Panc1 (cell line): ENCODE data around the gene GPHN. TPM values are rescaled to one million over a fixed set of nuclear protein-coding genes. Genes with fewer than 3 reads are reported as not detected.

Source experiments
- ATAC-seq: fragments of 200-7000 bp; cut with Tn5 transposase; 2 replicates; pipeline ENCODE4 v1.9.1; 2020; ENCODE audit warnings: mild to moderate bottlenecking, moderate library complexity
- BruUV-seq: library from RNA; stranded (reverse); fragments of 400-500 nt; replicated peaks from 2 replicates; lab custom pipeline; 2021; lab: Mats Ljungman, UMichigan
- CTCF ChIA-PET: fragments of 300-600 bp; sonication (Branson Sonifier 250); formaldehyde crosslinking; loops from one replicate; lab custom pipeline; 2022; ENCODE audit warnings: antibody characterized with exemption; lab: Charles Lee
- POLR2A ChIA-PET: fragments of 300-600 bp; sonication (Branson Sonifier 250); formaldehyde crosslinking; loops from one replicate; lab custom pipeline; 2022; ENCODE audit warnings: antibody characterized with exemption; lab: Charles Lee
- DNase-seq: peaks from one replicate; pipeline ENCODE4 v3.0.0-alpha.2; 2010; ENCODE audit warnings: low read depth, low spot score
- H3K27ac ChIP-seq: 2 replicates; pipeline ENCODE4 v1.5.1; 2011; ENCODE audit warnings: mild to moderate bottlenecking, low read length, inconsistent platforms
- H3K27me3 ChIP-seq: fragments of 200-500 bp; sonication (Bioruptor generic); 2 replicates; pipeline ENCODE4 v1.6.0; 2014; ENCODE audit warnings: low read length, inconsistent platforms; ENCODE audit not compliant: control insufficient read depth, insufficient read depth
- H3K36me3 ChIP-seq: fragments of 200-500 bp; sonication (Bioruptor generic); 2 replicates; pipeline ENCODE4 v1.5.1; 2014; ENCODE audit warnings: inconsistent platforms, mild to moderate bottlenecking, low read length, moderate library complexity; ENCODE audit not compliant: control insufficient read depth, insufficient read depth
- H3K4me1 ChIP-seq: 2 replicates; pipeline ENCODE4 v1.5.1; 2011; ENCODE audit warnings: inconsistent platforms, mild to moderate bottlenecking, low read length, moderate library complexity; ENCODE audit not compliant: control insufficient read depth, insufficient read depth
- H3K4me3 ChIP-seq, 2 experiments: 2 replicates each; pipeline ENCODE4 v1.5.1; 2011 to 2012; ENCODE audit warnings: low read depth in 2 of 2, low read length in 2 of 2, mild to moderate bottlenecking in 2 of 2, inconsistent platforms in 1 of 2, moderate library complexity in 1 of 2
- H3K9me3 ChIP-seq: fragments of 200-500 bp; sonication (Bioruptor generic); 2 replicates; pipeline ENCODE4 v1.5.1; 2014; ENCODE audit warnings: low read depth, mild to moderate bottlenecking, inconsistent platforms, low read length, moderate library complexity; ENCODE audit not compliant: control insufficient read depth, insufficient read depth
- CTCF ChIP-seq: fragments of 450-650 bp; IDR thresholded peaks from 2 replicates; pipeline ENCODE4 v1.5.1; 2017; ENCODE audit warnings: mild to moderate bottlenecking
- SIN3A ChIP-seq: IDR thresholded peaks from 2 replicates; pipeline ENCODE4 v1.6.1; 2012; ENCODE audit warnings: low read depth, mild to moderate bottlenecking, low read length, moderate library complexity, borderline replicate concordance; ENCODE audit not compliant: insufficient read depth
- TCF7L2 ChIP-seq: IDR thresholded peaks from 2 replicates; pipeline ENCODE4 v1.6.1; 2011; ENCODE audit warnings: mild to moderate bottlenecking, low read depth, low read length, inconsistent platforms
- in situ Hi-C: cut with HindIII; loops from 2 replicates; pipeline ENCODE4 v1.10.0; 2016; ENCODE audit warnings: low sequenced_read_pairs, low pct_unique_long_range_greater_than_20kb
- intact Hi-C: fragments of 100-400 bp; cut with micrococcal nuclease; formaldehyde crosslinking; loops from one replicate; pipeline ENCODE4 v1.10.0; 2022; ENCODE audit not compliant: unreplicated experiment
- total RNA-seq: library from RNA; stranded (reverse); gene quantifications from one replicate; pipeline ENCODE4 v1.2.1, GENCODE V29; 2021; ENCODE audit not compliant: unreplicated experiment
- TF ChIP-seq, protein P1 (sequence below), 2 experiments: IDR thresholded peaks; 2 replicates each; pipeline ENCODE4 v1.6.1; 2011 to 2012; ENCODE audit warnings: low read depth in 2 of 2, control low read depth in 1 of 2, low read length in 1 of 2, mild to moderate bottlenecking in 1 of 2, moderate library complexity in 1 of 2; ENCODE audit not compliant: insufficient read depth in 1 of 2

GPHN gene
- total RNA-seq, 1 experiment from 2014 or later = 26.6 TPM

DNA sequence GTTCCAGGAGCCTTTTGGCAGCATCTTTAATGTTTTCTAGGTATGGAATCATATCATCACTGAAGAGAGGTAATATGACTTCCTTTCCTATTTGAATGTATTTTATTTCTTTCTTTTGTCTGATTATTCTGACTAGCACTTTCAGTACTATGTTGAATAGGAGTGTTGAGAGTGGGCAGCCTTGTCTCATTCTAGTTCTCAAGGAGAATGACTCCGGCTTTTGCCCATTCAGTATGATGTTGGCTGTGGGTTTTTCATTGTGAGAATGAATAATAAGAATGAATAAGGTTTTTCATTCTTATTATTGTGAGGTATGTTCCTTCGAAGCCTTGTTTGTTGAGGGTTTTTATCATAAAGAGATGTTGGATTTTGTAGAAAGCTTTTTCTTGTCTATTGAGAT, 98.9 kb downstream of the GPHN start:
- H3K4me3 ChIP-seq = no peak overlapping the region
- H3K36me3 ChIP-seq = no peaks in the 10 kb centered on the region
- intact Hi-C loops = no loop called here
- ChIA-PET CTCF (no interaction called here), POLR2A (no interaction called here)
- BruUV-seq = no TSS peak
- no peak overlapping the region for H3K27ac ChIP-seq
- ATAC-seq (no peak), DNase-seq (no peak)
- H3K27me3 ChIP-seq = no peaks in the 10 kb centered on the region
- TF ChIP-seq, protein P1, sequence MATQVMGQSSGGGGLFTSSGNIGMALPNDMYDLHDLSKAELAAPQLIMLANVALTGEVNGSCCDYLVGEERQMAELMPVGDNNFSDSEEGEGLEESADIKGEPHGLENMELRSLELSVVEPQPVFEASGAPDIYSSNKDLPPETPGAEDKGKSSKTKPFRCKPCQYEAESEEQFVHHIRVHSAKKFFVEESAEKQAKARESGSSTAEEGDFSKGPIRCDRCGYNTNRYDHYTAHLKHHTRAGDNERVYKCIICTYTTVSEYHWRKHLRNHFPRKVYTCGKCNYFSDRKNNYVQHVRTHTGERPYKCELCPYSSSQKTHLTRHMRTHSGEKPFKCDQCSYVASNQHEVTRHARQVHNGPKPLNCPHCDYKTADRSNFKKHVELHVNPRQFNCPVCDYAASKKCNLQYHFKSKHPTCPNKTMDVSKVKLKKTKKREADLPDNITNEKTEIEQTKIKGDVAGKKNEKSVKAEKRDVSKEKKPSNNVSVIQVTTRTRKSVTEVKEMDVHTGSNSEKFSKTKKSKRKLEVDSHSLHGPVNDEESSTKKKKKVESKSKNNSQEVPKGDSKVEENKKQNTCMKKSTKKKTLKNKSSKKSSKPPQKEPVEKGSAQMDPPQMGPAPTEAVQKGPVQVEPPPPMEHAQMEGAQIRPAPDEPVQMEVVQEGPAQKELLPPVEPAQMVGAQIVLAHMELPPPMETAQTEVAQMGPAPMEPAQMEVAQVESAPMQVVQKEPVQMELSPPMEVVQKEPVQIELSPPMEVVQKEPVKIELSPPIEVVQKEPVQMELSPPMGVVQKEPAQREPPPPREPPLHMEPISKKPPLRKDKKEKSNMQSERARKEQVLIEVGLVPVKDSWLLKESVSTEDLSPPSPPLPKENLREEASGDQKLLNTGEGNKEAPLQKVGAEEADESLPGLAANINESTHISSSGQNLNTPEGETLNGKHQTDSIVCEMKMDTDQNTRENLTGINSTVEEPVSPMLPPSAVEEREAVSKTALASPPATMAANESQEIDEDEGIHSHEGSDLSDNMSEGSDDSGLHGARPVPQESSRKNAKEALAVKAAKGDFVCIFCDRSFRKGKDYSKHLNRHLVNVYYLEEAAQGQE (IDR thresholded peaks at IDR 0.05; ENCODE audit: insufficient read depth in 1 of 2, low read depth in 2 of 2, low read length in 1 of 2) = no peak
- no peak for TF ChIP-seq SIN3A
- no peak for TF ChIP-seq TCF7L2
- TF ChIP-seq CTCF = no peak
- no peaks in the 10 kb centered on the region; the same call in 1 of the 2 replicates for H3K4me1 ChIP-seq
- no peaks in the 10 kb centered on the region for H3K9me3 ChIP-seq
- in situ Hi-C loops = no loop called here

GRCh38 chr14:66610154-66610563, 102.2 kb downstream of the GPHN start:
- in situ Hi-C loops = no loop called here
- ChIA-PET CTCF (no interaction called here), POLR2A (no interaction called here)
- Histone ChIP-seq H3K9me3 (no peaks in the 10 kb centered on the region), H3K27me3 (no peaks in the 10 kb centered on the region), H3K27ac (no peak overlapping the region), H3K4me3 (no peak overlapping the region), H3K4me1 (no peaks in the 10 kb centered on the region; the same call in 1 of the 2 replicates), H3K36me3 (no peaks in the 10 kb centered on the region)
- DNase-seq (no peak), ATAC-seq (no peak)
- no TSS peak for BruUV-seq
- peak; percentile 73 for TF ChIP-seq CTCF
- TF ChIP-seq, protein P1 (IDR thresholded peaks at IDR 0.05; ENCODE audit: insufficient read depth in 1 of 2, low read depth in 2 of 2, low read length in 1 of 2) = no peak
- intact Hi-C loops = no loop called here
